DOHH2 (cell line): ENCODE measurements around the gene UGCG.

Experiments
- H3F3A ChIP-seq: fragments of 200-600 bp; sonication (generic), shearing (Covaris generic); 2 replicates; pipeline ENCODE4 v1.6.0; 2016; ENCODE audit warnings: antibody characterized with exemption, mild to moderate bottlenecking; ENCODE audit not compliant: control insufficient read depth, insufficient read depth
- H3K27ac ChIP-seq: fragments of 200-600 bp; sonication (generic); 2 replicates; pipeline ENCODE4 v1.5.1; 2014; ENCODE audit warnings: low read depth, mild to moderate bottlenecking, low read length, moderate library complexity
- H3K27me3 ChIP-seq: fragments of 200-600 bp; sonication (generic); 2 replicates; pipeline ENCODE4 v1.6.1; 2014; ENCODE audit warnings: mild to moderate bottlenecking, low read length, mixed read lengths; ENCODE audit not compliant: control insufficient read depth
- H3K36me3 ChIP-seq: fragments of 200-600 bp; sonication (generic); 2 replicates; pipeline ENCODE4 v1.6.1; 2014; ENCODE audit warnings: mild to moderate bottlenecking, low read length, moderate library complexity, mixed read lengths; ENCODE audit not compliant: control insufficient read depth
- H3K4me1 ChIP-seq: fragments of 200-600 bp; sonication (generic); 2 replicates; pipeline ENCODE4 v1.6.1; 2014; ENCODE audit warnings: mild to moderate bottlenecking, low read length, mixed read lengths; ENCODE audit not compliant: control insufficient read depth
- H3K4me2 ChIP-seq: fragments of 200-600 bp; sonication (generic); 2 replicates; pipeline ENCODE4 v1.6.0; 2014; ENCODE audit warnings: mild to moderate bottlenecking, low read length, moderate library complexity
- H3K4me3 ChIP-seq: fragments of 200-600 bp; sonication (generic); 2 replicates; pipeline ENCODE4 v1.5.1; 2014; ENCODE audit warnings: mild to moderate bottlenecking, low read length, mixed read lengths
- H3K79me2 ChIP-seq: fragments of 200-600 bp; sonication (generic); 2 replicates; pipeline ENCODE4 v1.6.1; 2014; ENCODE audit warnings: mild to moderate bottlenecking, low read length, mixed read lengths; ENCODE audit not compliant: control insufficient read depth
- H3K9me2 ChIP-seq: fragments of 200-600 bp; sonication (generic); replicated peaks from 2 replicates; pipeline ENCODE4 v1.6.1; 2014; ENCODE audit warnings: mild to moderate bottlenecking, low read length, mixed read lengths; ENCODE audit not compliant: control insufficient read depth
- H3K9me3 ChIP-seq: fragments of 200-600 bp; sonication (generic); 2 replicates; pipeline ENCODE4 v1.6.1; 2014; ENCODE audit warnings: antibody characterized with exemption, low read length, mixed read lengths; ENCODE audit not compliant: control insufficient read depth, insufficient read depth
- H4K20me1 ChIP-seq: fragments of 200-600 bp; sonication (generic); 2 replicates; pipeline ENCODE4 v1.6.0; 2014; ENCODE audit warnings: low read depth, mild to moderate bottlenecking, antibody characterized with exemption, low read length, moderate library complexity; ENCODE audit not compliant: control insufficient read depth, insufficient read depth
- CTCF ChIP-seq: fragments of 200-600 bp; sonication (generic); IDR thresholded peaks from one replicate; pipeline ENCODE4 v1.5.1; 2014; ENCODE audit warnings: antibody characterized with exemption, mild to moderate bottlenecking, low read depth, low read length; ENCODE audit not compliant: poor library complexity, severe bottlenecking
- EZH2phosphoT487 ChIP-seq: fragments of 200-600 bp; sonication (generic); IDR thresholded peaks from 2 replicates; pipeline ENCODE4 v1.6.1; 2017; ENCODE audit warnings: borderline replicate concordance, mild to moderate bottlenecking, antibody characterized with exemption, low read length, moderate library complexity, mixed read lengths

UGCG gene

GRCh38 chr9:111916234-111916645 is 19.6 kb downstream of the UGCG start:
- Histone ChIP-seq H3K27me3 (no peaks in the 10 kb centered on the region), H3K36me3 (peaks cover 52% of the 10 kb centered on the region), H3F3A (no peaks in the 10 kb centered on the region), H3K9me3 (no peaks in the 10 kb centered on the region), H4K20me1 (peaks cover 16% of the 10 kb centered on the region), H3K79me2 (peaks cover 86% of the 10 kb centered on the region), H3K4me2 (no peak overlapping the region), H3K4me3 (no peak overlapping the region), H3K9me2 (no peaks in the 10 kb centered on the region), H3K4me1 (peaks cover 43% of the 10 kb centered on the region), H3K27ac (no peak overlapping the region)
- TF ChIP-seq CTCF: no peak
- no peak for TF ChIP-seq EZH2phosphoT487

GRCh38 chr9:111917201-111917600 is 20.6 kb downstream of the UGCG start:
- peaks cover 39% of the 10 kb centered on the region for H3K4me1 ChIP-seq
- H4K20me1 ChIP-seq: peaks cover 14% of the 10 kb centered on the region
- peaks cover 78% of the 10 kb centered on the region for H3K79me2 ChIP-seq
- no peaks in the 10 kb centered on the region for H3K9me2 ChIP-seq
- H3K27me3 ChIP-seq: no peaks in the 10 kb centered on the region
- H3F3A ChIP-seq: no peaks in the 10 kb centered on the region
- TF ChIP-seq CTCF: no peak
- no peak for TF ChIP-seq EZH2phosphoT487
- H3K27ac ChIP-seq: no peak overlapping the region
- no peaks in the 10 kb centered on the region for H3K9me3 ChIP-seq
- peaks cover 52% of the 10 kb centered on the region for H3K36me3 ChIP-seq
- H3K4me3 ChIP-seq: no peak overlapping the region
- H3K4me2 ChIP-seq: no peak overlapping the region

DNA sequence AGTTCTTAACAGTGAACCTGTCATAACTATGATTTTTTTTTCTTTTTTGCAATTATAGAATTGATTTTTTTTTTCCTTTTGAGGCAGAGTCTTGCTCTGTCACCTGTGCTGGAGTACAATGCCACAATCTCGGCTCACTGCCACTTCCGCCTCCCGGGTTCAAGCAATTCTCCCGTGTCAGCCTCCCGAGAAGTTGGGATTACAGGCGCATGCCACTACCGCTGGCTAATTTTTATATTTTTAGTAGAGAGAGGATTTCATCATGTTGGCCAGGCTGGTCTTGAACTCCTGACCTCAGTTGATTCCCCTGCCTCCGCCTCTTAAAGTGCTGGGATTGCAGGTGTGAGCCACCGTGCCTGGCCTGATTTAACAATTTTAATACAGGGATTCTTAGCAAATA is 21.4 kb downstream of the UGCG start:
- TF ChIP-seq EZH2phosphoT487 (no peak), CTCF (no peak)
- Histone ChIP-seq H3F3A (peaks cover 4% of the 10 kb centered on the region; the same call in 1 of the 2 replicates), H4K20me1 (peaks cover 7% of the 10 kb centered on the region), H3K9me3 (no peaks in the 10 kb centered on the region), H3K4me3 (no peak overlapping the region), H3K27me3 (no peaks in the 10 kb centered on the region), H3K79me2 (peaks cover 77% of the 10 kb centered on the region), H3K4me1 (peaks cover 39% of the 10 kb centered on the region), H3K27ac (no peak overlapping the region), H3K36me3 (peaks cover 54% of the 10 kb centered on the region), H3K9me2 (no peaks in the 10 kb centered on the region), H3K4me2 (no peak overlapping the region)
